GM21390 (cell line): ENCODE data around the gene SRPRB.
"Not testable (repeated sequence)": the region's sequence is repeated elsewhere in the genome, so short reads cannot be mapped to it uniquely, and the experiment has no call there.

ENCODE experiments used
- ATAC-seq: cut with Tn5 transposase; IDR thresholded peaks from one replicate; pipeline ENCODE4 v1.9.1; 2021; ENCODE audit not compliant: unreplicated experiment

Gene SRPRB

GRCh38 chr3:133777807-133778568, 27.6 kb upstream of the SRPRB start:
- ATAC-seq: no peak

DNA sequence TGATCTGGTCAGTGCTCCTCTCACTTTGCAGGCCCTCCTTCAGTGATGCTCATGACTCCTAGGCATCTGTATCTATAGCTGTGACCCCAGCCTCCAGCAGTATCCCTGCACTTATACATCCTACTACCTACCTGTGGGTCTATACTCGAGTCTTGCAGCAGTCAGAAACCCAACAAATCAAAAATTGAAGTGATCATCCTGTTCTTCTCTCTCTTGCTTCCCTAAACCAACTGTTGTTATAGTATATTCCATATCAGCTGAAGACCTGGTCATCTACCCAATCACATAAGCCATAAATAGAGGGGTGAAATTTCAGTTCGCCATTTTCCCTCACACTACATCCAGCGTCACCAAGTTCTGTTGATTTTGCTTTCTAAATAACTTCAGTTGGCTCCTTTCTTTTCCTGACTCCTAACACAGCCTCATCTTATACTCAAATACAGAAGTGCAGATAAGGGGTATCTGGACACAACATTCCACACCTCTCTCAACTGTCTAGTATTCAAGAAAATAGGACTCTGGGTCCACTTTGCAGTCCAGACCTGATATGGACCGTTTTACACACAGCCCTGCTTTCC, 25.9 kb upstream of the SRPRB start:
- no peak for ATAC-seq

DNA sequence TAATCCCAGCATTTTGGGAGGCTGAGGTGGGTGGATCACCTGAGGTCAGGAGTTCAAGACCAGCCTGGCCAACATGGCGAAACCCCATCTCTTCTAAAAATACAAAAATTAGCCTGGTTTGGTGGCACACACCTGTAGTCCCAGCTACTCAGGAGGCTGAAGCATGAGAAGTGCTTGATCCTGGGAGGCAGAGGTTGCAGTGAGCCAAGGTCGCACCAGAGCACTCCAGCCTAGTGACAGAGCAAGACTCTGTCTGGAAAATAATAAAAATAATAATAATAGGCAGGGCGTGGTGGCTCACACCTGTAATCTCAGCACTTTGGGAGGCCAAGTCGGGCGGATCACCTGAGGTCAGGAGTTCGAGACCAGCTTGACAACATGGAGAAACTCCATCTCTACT, 24.9 kb upstream of the SRPRB start:
- ATAC-seq: not testable (repeated sequence)

- ATAC-seq: no peak
Measured at GRCh38 chr3:133781570-133781969, 24.0 kb upstream of the SRPRB start.

DNA sequence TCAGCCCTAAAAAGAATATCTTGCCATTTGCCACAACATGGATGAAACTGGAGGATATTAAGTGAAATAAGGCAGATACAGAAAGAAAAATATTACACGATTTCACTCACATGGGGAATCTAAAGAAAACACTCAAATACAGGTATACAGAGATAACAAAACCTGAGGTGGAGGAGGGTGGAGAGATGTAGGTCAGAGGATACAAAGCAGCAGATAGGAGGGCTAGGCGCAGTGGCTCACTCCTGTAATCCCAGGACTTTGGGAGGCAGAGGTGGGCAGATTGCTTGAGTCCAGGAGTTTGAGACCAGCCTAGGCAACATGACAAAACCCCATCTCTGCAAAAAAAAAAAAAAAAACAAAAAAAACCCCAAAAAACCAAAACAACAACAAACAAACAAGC, 23.2 kb upstream of the SRPRB start:
- ATAC-seq: no peak

GRCh38 chr3:133783762-133784161, 21.9 kb upstream of the SRPRB start:
- no peak for ATAC-seq

GRCh38 chr3:133788024-133788423, 17.6 kb upstream of the SRPRB start:
- no peak for ATAC-seq

GRCh38 chr3:133792171-133792763, 13.3 kb upstream of the SRPRB start:
- no peak for ATAC-seq

DNA sequence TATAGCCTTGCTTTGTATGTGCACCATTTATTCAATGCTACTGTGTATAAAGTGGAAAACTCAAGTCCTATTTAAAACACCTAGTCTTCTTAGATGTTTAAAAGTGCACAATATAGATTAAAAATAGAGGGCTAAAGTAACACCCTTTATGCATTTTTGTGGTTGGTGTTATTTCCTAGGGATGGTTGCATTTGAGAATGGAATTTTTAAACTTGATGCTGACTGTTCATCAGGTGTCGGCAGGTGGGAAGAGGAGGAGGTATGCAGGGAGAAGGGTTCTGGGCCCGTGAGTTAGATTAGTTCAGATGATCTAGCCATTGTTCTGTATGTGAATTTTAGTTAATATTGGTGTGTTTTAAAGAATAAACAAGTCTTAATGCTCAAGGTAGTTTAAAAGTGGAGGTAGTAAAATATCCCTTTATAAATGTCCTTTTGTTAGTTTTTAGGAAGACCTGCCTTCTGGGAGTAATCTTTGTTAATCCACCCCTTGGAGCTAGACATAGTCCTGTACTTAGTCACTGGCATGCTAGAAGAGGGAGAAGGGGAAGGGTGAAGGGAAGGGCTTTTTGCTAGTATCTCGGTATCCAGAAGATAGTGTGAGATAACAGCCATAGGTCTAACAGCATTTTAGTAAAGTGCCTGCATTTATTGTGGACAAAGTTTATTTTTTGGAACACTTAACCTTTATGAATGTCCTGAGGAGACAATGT, 8.1 kb upstream of the SRPRB start:
- ATAC-seq: no peak

- ATAC-seq: no peak
Measured at GRCh38 chr3:133799794-133800585, 5.6 kb upstream of the SRPRB start.

DNA sequence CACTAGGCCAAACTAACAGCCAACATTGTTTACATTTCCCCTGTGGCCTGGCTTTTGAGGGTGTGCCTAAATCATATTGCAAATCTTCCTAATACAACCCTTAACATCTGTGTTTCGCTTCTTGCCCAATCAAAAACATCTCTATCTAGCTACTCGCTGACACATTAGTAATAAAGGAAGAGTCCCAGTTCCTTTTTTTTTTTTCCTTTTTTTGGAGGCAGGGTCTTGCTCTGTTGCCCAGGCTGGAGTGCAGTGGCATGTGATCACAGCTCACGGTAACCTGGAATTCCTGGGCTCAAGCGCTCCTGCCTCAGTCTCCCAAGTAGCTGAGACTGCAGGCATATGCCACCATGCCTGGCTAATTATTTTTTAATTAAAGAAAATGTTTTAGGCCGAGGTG, 2.1 kb upstream of the SRPRB start:
- no peak for ATAC-seq

- no peak for ATAC-seq
Measured at GRCh38 chr3:133804896-133805295, 719 bp upstream of the SRPRB start.

- no peak for ATAC-seq
Measured at GRCh38 chr3:133805384-133805701, 272 bp upstream of the SRPRB start.

DNA sequence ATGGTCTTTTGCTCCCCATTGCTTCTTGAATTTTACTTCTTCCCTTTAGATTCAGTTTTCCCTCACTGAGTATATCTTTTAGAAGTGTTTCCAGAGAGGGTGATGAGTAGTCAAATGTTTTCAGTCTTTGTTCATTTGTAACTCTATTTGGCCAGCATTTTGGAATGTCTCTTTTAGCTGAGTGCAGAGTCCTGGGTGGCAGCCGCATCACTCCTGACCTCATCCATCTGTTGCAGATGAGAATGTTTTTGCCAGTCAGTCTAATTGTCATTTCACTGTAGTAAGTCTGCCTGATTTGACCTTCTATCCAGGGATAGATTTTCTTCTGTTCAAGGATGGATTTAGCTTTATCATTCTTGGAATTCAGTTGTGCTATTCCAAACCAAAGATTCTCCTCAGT, 7.3 kb downstream of the SRPRB start:
- no peak for ATAC-seq

GRCh38 chr3:133815386-133815785, 9.8 kb downstream of the SRPRB start:
- ATAC-seq: no peak

DNA sequence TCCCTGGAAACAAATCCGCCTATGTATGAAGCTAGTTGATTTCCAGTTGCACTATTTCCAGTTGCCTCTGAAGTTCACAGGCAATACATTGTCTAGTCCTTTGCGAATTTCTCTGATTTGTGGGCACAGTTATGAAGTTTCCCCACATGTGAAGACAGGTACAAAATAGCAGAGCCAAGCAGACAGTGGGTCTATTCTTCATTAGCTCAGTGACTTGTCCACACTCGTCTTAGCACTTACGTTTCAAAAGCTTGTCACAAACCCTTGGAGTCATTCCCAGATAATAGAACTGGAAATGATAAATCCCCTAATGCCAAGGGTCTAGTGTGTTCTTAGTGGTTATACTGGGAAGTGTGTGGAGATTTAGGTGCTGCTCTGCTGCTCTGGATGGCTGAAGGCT, 14.5 kb downstream of the SRPRB start:
- ATAC-seq: no peak

- ATAC-seq: no peak
Measured at GRCh38 chr3:133820889-133821675, 15.5 kb downstream of the SRPRB start.

DNA sequence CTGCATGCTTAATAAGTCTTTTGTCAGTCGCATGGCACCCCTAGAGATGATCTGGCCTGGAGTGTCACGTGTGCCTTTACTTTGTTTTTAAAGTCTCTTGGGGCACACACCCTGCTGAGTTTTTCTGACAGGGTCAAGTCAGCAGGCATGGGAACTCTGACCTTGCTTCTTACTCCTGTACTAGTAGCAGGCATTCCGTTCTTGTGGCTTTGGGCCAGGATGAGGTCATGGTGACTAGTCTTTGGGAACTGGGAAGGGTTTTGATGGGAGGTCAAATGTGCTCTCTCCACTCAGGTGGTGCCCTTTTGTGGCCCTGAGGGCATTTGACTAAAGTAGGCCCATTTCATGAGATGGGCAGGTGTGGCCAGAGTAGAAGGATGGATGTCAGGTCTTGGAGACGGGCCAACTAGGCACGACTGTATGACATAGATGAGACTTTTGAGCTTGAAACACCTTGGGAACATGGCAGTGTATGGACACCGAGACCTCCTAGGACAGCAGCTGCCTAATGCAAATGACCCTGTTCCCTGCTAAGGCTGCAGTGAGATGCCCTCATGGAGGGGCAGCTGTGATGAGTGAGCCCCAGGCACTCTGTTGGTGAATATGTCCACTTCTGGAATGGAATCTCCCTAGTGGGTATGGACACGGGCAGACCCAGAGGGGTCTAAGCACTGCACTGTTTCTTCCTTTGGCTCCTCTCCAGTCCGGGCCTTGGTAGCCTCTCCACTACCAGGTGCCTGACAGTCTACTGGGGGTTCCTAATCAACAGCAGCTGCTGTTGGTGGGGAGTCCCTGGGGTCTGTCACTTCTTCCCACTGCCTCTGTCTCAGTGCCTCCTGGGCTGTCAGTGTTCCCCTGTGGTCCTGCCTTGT, 16.4 kb downstream of the SRPRB start:
- no peak for ATAC-seq

- ATAC-seq: no peak
Measured at GRCh38 chr3:133824961-133825485, 19.4 kb downstream of the SRPRB start.
